OCI-LY3 (cell line): ENCODE results near the gene ALDH2.
"Not testable (repeated sequence)": the region's sequence is repeated elsewhere in the genome, so short reads cannot be mapped to it uniquely, and the experiment has no call there.

ENCODE experiments used
- H2AFZ ChIP-seq: fragments of 200-600, 300-600 bp; shearing (Covaris generic); 2 replicates; pipeline ENCODE4 v1.6.0; 2014; ENCODE audit warnings: antibody characterized with exemption, low read depth, low read length
- H3K27ac ChIP-seq: fragments of 200-600, 300-600 bp; sonication (generic); 2 replicates; pipeline ENCODE4 v1.5.1; 2014; ENCODE audit warnings: mild to moderate bottlenecking, low read length, moderate library complexity, mixed read lengths
- H3K27me3 ChIP-seq: fragments of 200-600, 300-600 bp; sonication (generic); 2 replicates; pipeline ENCODE4 v1.6.1; 2014; ENCODE audit warnings: low read depth, low read length, mixed read lengths
- H3K36me3 ChIP-seq: fragments of 200-600, 300-600 bp; sonication (generic); replicated peaks from 2 replicates; pipeline ENCODE3; 2014; ENCODE audit warnings: low read depth, low read length, mixed read lengths
- H3K4me1 ChIP-seq: fragments of 300-600, 200-600 bp; sonication (generic); 2 replicates; pipeline ENCODE4 v1.6.1; 2014; ENCODE audit warnings: low read length, mixed read lengths
- H3K4me2 ChIP-seq: fragments of 200-600, 300-600 bp; sonication (generic); 2 replicates; pipeline ENCODE4 v1.6.1; 2014; ENCODE audit warnings: low read length, mixed read lengths
- H3K4me3 ChIP-seq: fragments of 300-600, 200-600 bp; sonication (generic); 2 replicates; pipeline ENCODE4 v1.5.1; 2014; ENCODE audit warnings: antibody characterized with exemption, mild to moderate bottlenecking, low read length, moderate library complexity
- H3K79me2 ChIP-seq: fragments of 300-600, 200-600 bp; shearing (Covaris generic); 2 replicates; pipeline ENCODE4 v1.6.1; 2014; ENCODE audit warnings: mild to moderate bottlenecking, low read length, mixed read lengths
- H3K9ac ChIP-seq: fragments of 300-600, 200-600 bp; shearing (Covaris generic); 2 replicates; pipeline ENCODE4 v1.6.0; 2014; ENCODE audit warnings: mild to moderate bottlenecking, low read length, moderate library complexity
- H3K9me3 ChIP-seq: fragments of 200-600, 300-600 bp; shearing (Covaris generic); 2 replicates; pipeline ENCODE4 v1.6.1; 2014; ENCODE audit warnings: low read length, mixed read lengths; ENCODE audit not compliant: insufficient read depth
- H4K20me1 ChIP-seq: fragments of 200-600, 300-600 bp; sonication (generic); 2 replicates; pipeline ENCODE4 v1.6.1; 2016; ENCODE audit warnings: low read length, mixed read lengths; ENCODE audit not compliant: insufficient read depth
- CTCF ChIP-seq: fragments of 200-600, 300-600 bp; sonication (generic); IDR thresholded peaks from 2 replicates; pipeline ENCODE4 v1.5.1; 2014; ENCODE audit warnings: antibody characterized with exemption, low read length, low read depth
- EZH2phosphoT487 ChIP-seq: fragments of 200-600 bp; shearing (Covaris generic); IDR thresholded peaks from 2 replicates; pipeline ENCODE4 v1.6.1; 2018; ENCODE audit warnings: antibody characterized with exemption, mixed run types, low read depth

ALDH2 gene

DNA sequence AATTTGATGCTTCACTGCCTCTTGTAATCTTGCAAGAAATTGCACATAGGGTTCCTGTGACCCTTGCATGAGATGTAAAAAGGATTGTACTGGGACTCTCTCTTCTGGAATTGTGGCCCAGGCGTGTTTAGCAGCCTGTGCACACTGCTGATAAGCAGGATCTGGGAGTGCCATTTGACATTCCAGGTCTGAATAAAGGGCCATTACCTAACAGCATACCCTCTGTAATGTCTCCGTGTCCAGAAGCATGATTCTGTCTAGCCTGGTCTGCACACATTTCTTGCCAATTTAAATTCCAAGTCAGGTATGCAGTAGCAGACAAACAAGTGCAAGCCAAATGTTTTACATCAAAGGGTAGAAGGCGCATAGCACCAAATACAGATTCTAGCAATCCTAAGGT, 57.2 kb downstream of the ALDH2 start:
- no peaks in the 10 kb centered on the region for H4K20me1 ChIP-seq
- no peak for TF ChIP-seq CTCF
- TF ChIP-seq EZH2phosphoT487, result no peak
- no peak overlapping the region for H3K27ac ChIP-seq
- peaks cover 18% of the 10 kb centered on the region for H3K27me3 ChIP-seq
- no peaks in the 10 kb centered on the region for H3K4me1 ChIP-seq
- H3K9me3 ChIP-seq, result no peaks in the 10 kb centered on the region
- H3K4me2 ChIP-seq, result no peak overlapping the region
- no peak overlapping the region for H3K4me3 ChIP-seq
- no peak overlapping the region for H3K9ac ChIP-seq
- no peak overlapping the region for H2AFZ ChIP-seq
- no peaks in the 10 kb centered on the region for H3K79me2 ChIP-seq
- H3K36me3 ChIP-seq, result no peaks in the 10 kb centered on the region

- H4K20me1 ChIP-seq, result not testable (repeated sequence)
Observed at GRCh38 chr12:111824312-111824711, 57.6 kb downstream of the ALDH2 start.

DNA sequence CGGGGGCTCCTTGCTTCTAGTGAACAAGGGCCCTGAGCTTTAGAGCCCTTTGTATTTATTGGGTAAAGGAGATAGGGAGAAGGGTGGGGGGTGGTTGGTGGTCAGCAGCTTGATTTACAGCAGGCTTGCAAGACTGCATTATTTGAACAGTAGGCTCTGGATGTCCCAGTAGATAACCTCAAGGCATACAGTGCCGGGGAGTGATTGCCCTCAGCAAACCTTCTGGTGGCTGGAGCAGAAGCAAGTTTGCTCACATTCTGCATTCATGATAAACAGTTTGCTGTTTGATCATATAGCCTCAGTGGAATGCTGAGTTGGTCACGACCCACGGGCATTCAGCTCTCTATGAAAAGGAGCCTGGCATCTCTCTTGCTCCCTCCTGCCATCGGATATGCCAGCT, 58.8 kb downstream of the ALDH2 start:
- H4K20me1 ChIP-seq, result no peaks in the 10 kb centered on the region
- peaks cover 18% of the 10 kb centered on the region for H3K27me3 ChIP-seq
- no peaks in the 10 kb centered on the region for H3K4me1 ChIP-seq
- H3K4me3 ChIP-seq, result no peak overlapping the region
- H2AFZ ChIP-seq, result no peak overlapping the region
- H3K9me3 ChIP-seq, result no peaks in the 10 kb centered on the region
- H3K9ac ChIP-seq, result no peak overlapping the region
- H3K79me2 ChIP-seq, result no peaks in the 10 kb centered on the region
- H3K27ac ChIP-seq, result no peak overlapping the region
- H3K4me2 ChIP-seq, result no peak overlapping the region
- no peak for TF ChIP-seq CTCF
- no peak for TF ChIP-seq EZH2phosphoT487
- H3K36me3 ChIP-seq, result no peaks in the 10 kb centered on the region

More at GRCh38 chr12:111824312-111824711, 57.6 kb downstream of the ALDH2 start:
- TF ChIP-seq CTCF, result peak; percentile 51
- H2AFZ ChIP-seq, H3K79me2 ChIP-seq, H3K27ac ChIP-seq, H3K9me3 ChIP-seq, H3K4me3 ChIP-seq, H3K36me3 ChIP-seq, H3K9ac ChIP-seq, H3K4me2 ChIP-seq, H3K4me1 ChIP-seq: not testable (repeated sequence)
- peaks cover 18% of the 10 kb centered on the region for H3K27me3 ChIP-seq

DNA sequence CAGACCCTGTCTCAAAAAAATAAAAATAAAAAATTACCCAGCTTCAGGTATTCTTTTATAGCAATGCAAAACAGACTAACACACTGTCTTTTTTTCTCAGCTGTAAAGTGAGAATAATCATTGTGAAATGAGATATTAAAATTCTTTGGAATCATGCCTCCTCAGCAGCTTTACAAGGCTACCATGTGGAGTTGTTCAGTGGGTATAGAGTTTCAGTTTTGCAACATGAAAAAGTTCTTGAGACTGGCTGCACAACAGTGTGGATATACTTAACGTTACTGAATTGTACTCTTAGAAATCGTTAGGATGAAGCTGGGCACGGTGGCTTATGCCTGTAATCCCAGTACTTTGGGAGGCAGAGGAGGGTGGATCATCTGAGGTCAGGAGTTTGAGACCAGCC, 59.6 kb downstream of the ALDH2 start:
- Histone ChIP-seq H3K4me2 (no peak overlapping the region), H4K20me1 (no peaks in the 10 kb centered on the region), H3K9me3 (no peaks in the 10 kb centered on the region), H3K27me3 (peaks cover 18% of the 10 kb centered on the region), H3K4me1 (no peaks in the 10 kb centered on the region), H3K79me2 (no peaks in the 10 kb centered on the region), H3K27ac (no peak overlapping the region), H3K9ac (no peak overlapping the region), H3K36me3 (no peaks in the 10 kb centered on the region), H3K4me3 (no peak overlapping the region), H2AFZ (no peak overlapping the region)
- no peak for TF ChIP-seq EZH2phosphoT487
- TF ChIP-seq CTCF, result no peak
